Urothelium cell line (cell line): ENCODE measurements around the gene DOCK9.

ENCODE experiments used
- DNase-seq: peaks from one replicate; pipeline ENCODE4 v3.0.0; 2011; ENCODE audit warnings: low spot score, mixed read lengths
- FAIRE-seq: peaks from 2 replicates; lab custom pipeline; 2011; peaks lifted over from hg19 to GRCh38; lab: Jason Lieb, UNC

Gene DOCK9

GRCh38 chr13:98947925-98948324 is 29.9 kb downstream of the DOCK9 start:
- DNase-seq, result no peak
- no peak for FAIRE-seq

GRCh38 chr13:98945863-98946605 is 31.8 kb downstream of the DOCK9 start:
- no peak for FAIRE-seq
- DNase-seq, result no peak

GRCh38 chr13:98944336-98944735 is 33.5 kb downstream of the DOCK9 start:
- no peak for FAIRE-seq
- DNase-seq, result no peak

- FAIRE-seq, result no peak
Observed at GRCh38 chr13:98942997-98943396, 34.9 kb downstream of the DOCK9 start.

GRCh38 chr13:98942485-98942884 is 35.4 kb downstream of the DOCK9 start:
- DNase-seq (no peak), FAIRE-seq (no peak)

More at GRCh38 chr13:98942997-98943396, 34.9 kb downstream of the DOCK9 start:
- no peak for DNase-seq

GRCh38 chr13:98941536-98941935 is 36.3 kb downstream of the DOCK9 start:
- no peak for FAIRE-seq
- DNase-seq, result no peak

GRCh38 chr13:98941126-98941525 is 36.7 kb downstream of the DOCK9 start:
- no peak for FAIRE-seq
- no peak for DNase-seq

- FAIRE-seq, result no peak
- no peak for DNase-seq
Observed at GRCh38 chr13:98940325-98941001, 37.4 kb downstream of the DOCK9 start.

GRCh38 chr13:98939660-98940191 is 38.1 kb downstream of the DOCK9 start:
- DNase-seq (no peak), FAIRE-seq (no peak)

- DNase-seq, result no peak
Observed at GRCh38 chr13:98938801-98939200, 39.1 kb downstream of the DOCK9 start.

GRCh38 chr13:98937911-98938381 is 39.9 kb downstream of the DOCK9 start:
- no peak for FAIRE-seq
- DNase-seq, result no peak

More at GRCh38 chr13:98938801-98939200, 39.1 kb downstream of the DOCK9 start:
- FAIRE-seq, result no peak

- no peak for FAIRE-seq
- DNase-seq, result no peak
Observed at GRCh38 chr13:98934243-98934642, 43.6 kb downstream of the DOCK9 start.

- no peak for FAIRE-seq
- DNase-seq, result no peak
Observed at GRCh38 chr13:98930151-98930591, 47.7 kb downstream of the DOCK9 start.

GRCh38 chr13:98927951-98928927 is 49.6 kb downstream of the DOCK9 start:
- DNase-seq (no peak), FAIRE-seq (no peak)

GRCh38 chr13:98925949-98926348 is 51.9 kb downstream of the DOCK9 start:
- DNase-seq, result no peak
- FAIRE-seq, result no peak

- FAIRE-seq, result no peak
- no peak for DNase-seq
Observed at GRCh38 chr13:98923641-98924397, 54.0 kb downstream of the DOCK9 start.

- DNase-seq, result no peak
- no peak for FAIRE-seq
Observed at GRCh38 chr13:98922306-98922705, 55.6 kb downstream of the DOCK9 start.

- FAIRE-seq, result no peak
Observed at GRCh38 chr13:98921786-98922185, 56.1 kb downstream of the DOCK9 start.

GRCh38 chr13:98921015-98921580 is 56.8 kb downstream of the DOCK9 start:
- DNase-seq, result no peak
- FAIRE-seq, result no peak

More at GRCh38 chr13:98921786-98922185, 56.1 kb downstream of the DOCK9 start:
- DNase-seq, result no peak

GRCh38 chr13:98919566-98919965 is 58.3 kb downstream of the DOCK9 start:
- DNase-seq (no peak), FAIRE-seq (no peak)
